GM12878 (cell line): ENCODE measurements around the gene PPP5C. TPM values are rescaled to one million over a fixed set of nuclear protein-coding genes. Genes with fewer than 3 reads are reported as not detected.

ENCODE experiments used
- BCL11A ChIP-seq: IDR thresholded peaks from 2 replicates; pipeline ENCODE4 v1.6.1; 2011; ENCODE audit warnings: low read depth, low read length
- BRCA1 ChIP-seq: IDR thresholded peaks from 2 replicates; pipeline ENCODE4 v1.6.1; 2011; ENCODE audit warnings: low read depth, low read length, improper control_type of control experiment
- E4F1 ChIP-seq: fragments of 450-650 bp; IDR thresholded peaks from 2 replicates; pipeline ENCODE4 v1.6.1; 2018; ENCODE audit warnings: borderline replicate concordance, mild to moderate bottlenecking; ENCODE audit not compliant: partially characterized antibody
- KAT2A ChIP-seq: conservative IDR thresholded peaks from 2 replicates; pipeline ENCODE4 v1.6.1; 2011; ENCODE audit warnings: low read depth, low read length; ENCODE audit not compliant: control insufficient read depth
- MYC ChIP-seq: IDR thresholded peaks from 2 replicates; pipeline ENCODE4 v1.6.1; 2011; ENCODE audit warnings: mild to moderate bottlenecking, low read length, moderate library complexity, inconsistent platforms; ENCODE audit not compliant: insufficient read depth, insufficient replicate concordance, insufficient read length, severe bottlenecking
- NFXL1 ChIP-seq: fragments of 450-650 bp; IDR thresholded peaks from 2 replicates; pipeline ENCODE4 v1.6.1; 2017; ENCODE audit warnings: antibody characterized with exemption, mild to moderate bottlenecking, borderline replicate concordance
- NR2F1 ChIP-seq: fragments of 450-650 bp; conservative IDR thresholded peaks from 2 replicates; pipeline ENCODE4 v1.6.1; 2017; ENCODE audit warnings: mild to moderate bottlenecking
- POLR2A ChIP-seq: IDR thresholded peaks from 2 replicates; pipeline ENCODE4 v1.6.1; 2011; ENCODE audit warnings: low read depth, mild to moderate bottlenecking, low read length
- RAD21 ChIP-seq: IDR thresholded peaks from 2 replicates; pipeline ENCODE4 v1.6.1; 2011; ENCODE audit warnings: mild to moderate bottlenecking, low read depth, low read length, moderate library complexity; ENCODE audit not compliant: insufficient read depth
- polyA plus RNA-seq, 11 experiments: library from polyadenylated mRNA; depleted of rRNA in 4 of 11; unstranded in 6 of 11; stranded (reverse) in 5 of 11; fragments of >200 nt; fragmentation: Nextera tagmentation in 4 of 11; fragmentation: Illumina TruSeq in 1 of 11; extraction: Ambion mirVana in 4 of 11; extraction: Trizol in 1 of 11; gene quantifications; 1 replicate in 1 of 11; 2 replicates in 10 of 11; pipeline versions ENCODE4 v1.2.1 to v1.2.3, GENCODE V29; 2011 to 2016; ENCODE audit warnings: inconsistent platforms in 2 of 11, missing spikeins in 2 of 11, low read depth in 1 of 11
- total RNA-seq, 4 experiments: library from RNA; depleted of rRNA in 3 of 4; stranded (reverse); fragments of >200 nt in 3 of 4; fragmentation: Illumina TruSeq in 1 of 4; extraction: Trizol in 1 of 4; gene quantifications; 2 replicates each; pipeline versions ENCODE4 v1.2.1 to v1.2.3, GENCODE V29; 2013 to 2021

Gene PPP5C
- total and polyA plus RNA-seq, 10 of the 15 experiments (the other 5 are each of a cell fraction or from before 2014, with no cell fraction given), result 1.1 to 154 (median 94.5) TPM

- TF ChIP-seq MYC (no peak), RAD21 (no peak), POLR2A (no peak), BRCA1 (no peak), E4F1 (no peak), KAT2A (no peak), NFXL1 (no peak), NR2F1 (no peak), BCL11A (no peak)
- TF ChIP-seq, all 136 proteins: peak for 0
These were observed 63.6 kb downstream of the PPP5C start (continued) for GRCh38 chr19:46410205-46411087.
